ENCODE measurements around the gene KCNJ18.
"Not testable (repeated sequence)": the region's sequence is repeated elsewhere in the genome, so short reads cannot be mapped to it uniquely, and the experiment has no call there.

Gene KCNJ18

GRCh38 chr17:21705021-21705601, 12.8 kb downstream of the KCNJ18 start:
- DNase-seq = no peak

- DNase-seq = not testable (repeated sequence)
These were observed 13.4 kb downstream of the KCNJ18 start for GRCh38 chr17:21705746-21706145.

GRCh38 chr17:21706546-21706945, 14.2 kb downstream of the KCNJ18 start:
- DNase-seq = not testable (repeated sequence)

- DNase-seq = not testable (repeated sequence)
These were observed 14.8 kb downstream of the KCNJ18 start for GRCh38 chr17:21707131-21707530.

GRCh38 chr17:21707711-21708611, 15.6 kb downstream of the KCNJ18 start:
- DNase-seq = not testable (repeated sequence)

- DNase-seq = not testable (repeated sequence)
These were observed 16.6 kb downstream of the KCNJ18 start for GRCh38 chr17:21708612-21709535.

GRCh38 chr17:21709994-21710393, 17.7 kb downstream of the KCNJ18 start:
- not testable (repeated sequence) for DNase-seq

GRCh38 chr17:21710486-21710885, 18.2 kb downstream of the KCNJ18 start:
- not testable (repeated sequence) for DNase-seq

GRCh38 chr17:21711182-21711581, 18.9 kb downstream of the KCNJ18 start:
- DNase-seq = no peak

- not testable (repeated sequence) for DNase-seq
These were observed 20.7 kb downstream of the KCNJ18 start for GRCh38 chr17:21713020-21713419.

- DNase-seq = not testable (repeated sequence)
These were observed 21.3 kb downstream of the KCNJ18 start for GRCh38 chr17:21713631-21714030.

GRCh38 chr17:21714676-21715075, 22.4 kb downstream of the KCNJ18 start:
- not testable (repeated sequence) for DNase-seq

- DNase-seq = not testable (repeated sequence)
These were observed 23.6 kb downstream of the KCNJ18 start for GRCh38 chr17:21715877-21716276.

- not testable (repeated sequence) for DNase-seq
These were observed 26.6 kb downstream of the KCNJ18 start for GRCh38 chr17:21718971-21719370.

GRCh38 chr17:21719511-21720226, 27.3 kb downstream of the KCNJ18 start:
- DNase-seq = not testable (repeated sequence)

GRCh38 chr17:21720566-21720965, 28.2 kb downstream of the KCNJ18 start:
- DNase-seq = not testable (repeated sequence)

GRCh38 chr17:21722268-21722667, 29.9 kb downstream of the KCNJ18 start:
- DNase-seq = not testable (repeated sequence)

GRCh38 chr17:21724216-21725006, 32.1 kb downstream of the KCNJ18 start:
- not testable (repeated sequence) for DNase-seq

GRCh38 chr17:21731076-21731475, 38.8 kb downstream of the KCNJ18 start:
- DNase-seq = not testable (repeated sequence)

GRCh38 chr17:21733931-21734330, 41.6 kb downstream of the KCNJ18 start:
- not testable (repeated sequence) for DNase-seq

- not testable (repeated sequence) for DNase-seq
These were observed 43.5 kb downstream of the KCNJ18 start for GRCh38 chr17:21735814-21736213.
